ENCODE data around the gene NCAM1.

GRCh38 chr11:113316256-113316655, 355.0 kb downstream of the NCAM1 start:
- TF ChIP-seq CTCF (IDR thresholded peaks at IDR 0.05) = no peak
- no peak for TF ChIP-seq POLR2A (IDR thresholded peaks at IDR 0.05)

Data from vagina (tissue), 2 donors.